Panc1 (cell line): ENCODE measurements around the gene CARF. TPM values are rescaled to one million over a fixed set of nuclear protein-coding genes. Genes with fewer than 3 reads are reported as not detected.

ENCODE experiments used
- ATAC-seq: fragments of 200-7000 bp; cut with Tn5 transposase; 2 replicates; pipeline ENCODE4 v1.9.1; 2020; ENCODE audit warnings: mild to moderate bottlenecking, moderate library complexity
- BruUV-seq: library from RNA; stranded (reverse); fragments of 400-500 nt; replicated peaks from 2 replicates; lab custom pipeline; 2021; lab: Mats Ljungman, UMichigan
- CTCF ChIA-PET: fragments of 300-600 bp; sonication (Branson Sonifier 250); formaldehyde crosslinking; loops from one replicate; lab custom pipeline; 2022; ENCODE audit warnings: antibody characterized with exemption; lab: Charles Lee
- POLR2A ChIA-PET: fragments of 300-600 bp; sonication (Branson Sonifier 250); formaldehyde crosslinking; loops from one replicate; lab custom pipeline; 2022; ENCODE audit warnings: antibody characterized with exemption; lab: Charles Lee
- DNase-seq: peaks from one replicate; pipeline ENCODE4 v3.0.0-alpha.2; 2010; ENCODE audit warnings: low read depth, low spot score
- H3K27ac ChIP-seq: 2 replicates; pipeline ENCODE4 v1.5.1; 2011; ENCODE audit warnings: mild to moderate bottlenecking, low read length, inconsistent platforms
- H3K27me3 ChIP-seq: fragments of 200-500 bp; sonication (Bioruptor generic); 2 replicates; pipeline ENCODE4 v1.6.0; 2014; ENCODE audit warnings: low read length, inconsistent platforms; ENCODE audit not compliant: control insufficient read depth, insufficient read depth
- H3K36me3 ChIP-seq: fragments of 200-500 bp; sonication (Bioruptor generic); 2 replicates; pipeline ENCODE4 v1.5.1; 2014; ENCODE audit warnings: inconsistent platforms, mild to moderate bottlenecking, low read length, moderate library complexity; ENCODE audit not compliant: control insufficient read depth, insufficient read depth
- H3K4me1 ChIP-seq: 2 replicates; pipeline ENCODE4 v1.5.1; 2011; ENCODE audit warnings: inconsistent platforms, mild to moderate bottlenecking, low read length, moderate library complexity; ENCODE audit not compliant: control insufficient read depth, insufficient read depth
- H3K4me3 ChIP-seq, 2 experiments: 2 replicates each; pipeline ENCODE4 v1.5.1; 2011 to 2012; ENCODE audit warnings: low read depth in 2 of 2, low read length in 2 of 2, mild to moderate bottlenecking in 2 of 2, inconsistent platforms in 1 of 2, moderate library complexity in 1 of 2
- H3K9me3 ChIP-seq: fragments of 200-500 bp; sonication (Bioruptor generic); 2 replicates; pipeline ENCODE4 v1.5.1; 2014; ENCODE audit warnings: low read depth, mild to moderate bottlenecking, inconsistent platforms, low read length, moderate library complexity; ENCODE audit not compliant: control insufficient read depth, insufficient read depth
- CTCF ChIP-seq: fragments of 450-650 bp; IDR thresholded peaks from 2 replicates; pipeline ENCODE4 v1.5.1; 2017; ENCODE audit warnings: mild to moderate bottlenecking
- POLR2AphosphoS5 ChIP-seq: IDR thresholded peaks from 2 replicates; pipeline ENCODE4 v1.6.1; 2012; ENCODE audit warnings: mild to moderate bottlenecking, low read depth, low read length, moderate library complexity
- SIN3A ChIP-seq: IDR thresholded peaks from 2 replicates; pipeline ENCODE4 v1.6.1; 2012; ENCODE audit warnings: low read depth, mild to moderate bottlenecking, low read length, moderate library complexity, borderline replicate concordance; ENCODE audit not compliant: insufficient read depth
- TCF7L2 ChIP-seq: IDR thresholded peaks from 2 replicates; pipeline ENCODE4 v1.6.1; 2011; ENCODE audit warnings: mild to moderate bottlenecking, low read depth, low read length, inconsistent platforms
- in situ Hi-C: cut with HindIII; loops from 2 replicates; pipeline ENCODE4 v1.10.0; 2016; ENCODE audit warnings: low sequenced_read_pairs, low pct_unique_long_range_greater_than_20kb
- intact Hi-C: fragments of 100-400 bp; cut with micrococcal nuclease; formaldehyde crosslinking; loops from one replicate; pipeline ENCODE4 v1.10.0; 2022; ENCODE audit not compliant: unreplicated experiment
- total RNA-seq: library from RNA; stranded (reverse); gene quantifications from one replicate; pipeline ENCODE4 v1.2.1, GENCODE V29; 2021; ENCODE audit not compliant: unreplicated experiment
- TF ChIP-seq, protein P1 (sequence below), 2 experiments: IDR thresholded peaks; 2 replicates each; pipeline ENCODE4 v1.6.1; 2011 to 2012; ENCODE audit warnings: low read depth in 2 of 2, control low read depth in 1 of 2, low read length in 1 of 2, mild to moderate bottlenecking in 1 of 2, moderate library complexity in 1 of 2; ENCODE audit not compliant: insufficient read depth in 1 of 2

Gene CARF
- total RNA-seq, 1 experiment from 2014 or later, result 8.0 TPM

GRCh38 chr2:202950592-202950991 lies 38.5 kb downstream of the CARF start:
- H3K4me3 ChIP-seq, result no peak overlapping the region
- ATAC-seq (no peak), DNase-seq (no peak)
- BruUV-seq, result no TSS peak
- H3K9me3 ChIP-seq, result no peaks in the 10 kb centered on the region
- no peaks in the 10 kb centered on the region for H3K27me3 ChIP-seq
- in situ Hi-C loops (no loop called here), intact Hi-C loops (no loop called here)
- no peak overlapping the region for H3K27ac ChIP-seq
- POLR2A ChIA-PET, result no interaction called here
- TF ChIP-seq POLR2AphosphoS5, result no peak
- no peaks in the 10 kb centered on the region for H3K4me1 ChIP-seq
- CTCF ChIA-PET, result no interaction called here
- H3K36me3 ChIP-seq, result no peaks in the 10 kb centered on the region

DNA sequence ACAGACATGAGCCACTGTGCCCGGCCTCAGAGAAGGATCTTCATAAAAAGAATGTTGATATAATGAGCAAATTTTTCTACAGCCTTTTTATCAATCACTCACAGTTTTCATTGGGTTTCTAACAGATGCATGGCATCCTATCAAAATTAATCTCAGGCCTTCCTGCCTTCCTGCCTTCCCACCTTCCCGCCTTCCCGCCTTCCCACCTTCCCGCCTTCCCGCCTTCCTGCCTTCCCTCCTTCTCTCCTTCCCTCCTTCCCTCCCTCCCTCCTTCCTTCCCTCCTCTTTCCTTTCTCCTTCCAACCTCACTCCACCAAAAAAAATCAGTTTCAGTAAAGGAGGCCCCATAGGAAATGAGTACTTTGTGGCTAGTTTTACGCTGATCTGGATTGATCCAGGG lies 48.4 kb downstream of the CARF start:
- no peak for TF ChIP-seq SIN3A
- TF ChIP-seq POLR2AphosphoS5, result no peak
- TF ChIP-seq CTCF, result no peak
- TF ChIP-seq, protein P1, sequence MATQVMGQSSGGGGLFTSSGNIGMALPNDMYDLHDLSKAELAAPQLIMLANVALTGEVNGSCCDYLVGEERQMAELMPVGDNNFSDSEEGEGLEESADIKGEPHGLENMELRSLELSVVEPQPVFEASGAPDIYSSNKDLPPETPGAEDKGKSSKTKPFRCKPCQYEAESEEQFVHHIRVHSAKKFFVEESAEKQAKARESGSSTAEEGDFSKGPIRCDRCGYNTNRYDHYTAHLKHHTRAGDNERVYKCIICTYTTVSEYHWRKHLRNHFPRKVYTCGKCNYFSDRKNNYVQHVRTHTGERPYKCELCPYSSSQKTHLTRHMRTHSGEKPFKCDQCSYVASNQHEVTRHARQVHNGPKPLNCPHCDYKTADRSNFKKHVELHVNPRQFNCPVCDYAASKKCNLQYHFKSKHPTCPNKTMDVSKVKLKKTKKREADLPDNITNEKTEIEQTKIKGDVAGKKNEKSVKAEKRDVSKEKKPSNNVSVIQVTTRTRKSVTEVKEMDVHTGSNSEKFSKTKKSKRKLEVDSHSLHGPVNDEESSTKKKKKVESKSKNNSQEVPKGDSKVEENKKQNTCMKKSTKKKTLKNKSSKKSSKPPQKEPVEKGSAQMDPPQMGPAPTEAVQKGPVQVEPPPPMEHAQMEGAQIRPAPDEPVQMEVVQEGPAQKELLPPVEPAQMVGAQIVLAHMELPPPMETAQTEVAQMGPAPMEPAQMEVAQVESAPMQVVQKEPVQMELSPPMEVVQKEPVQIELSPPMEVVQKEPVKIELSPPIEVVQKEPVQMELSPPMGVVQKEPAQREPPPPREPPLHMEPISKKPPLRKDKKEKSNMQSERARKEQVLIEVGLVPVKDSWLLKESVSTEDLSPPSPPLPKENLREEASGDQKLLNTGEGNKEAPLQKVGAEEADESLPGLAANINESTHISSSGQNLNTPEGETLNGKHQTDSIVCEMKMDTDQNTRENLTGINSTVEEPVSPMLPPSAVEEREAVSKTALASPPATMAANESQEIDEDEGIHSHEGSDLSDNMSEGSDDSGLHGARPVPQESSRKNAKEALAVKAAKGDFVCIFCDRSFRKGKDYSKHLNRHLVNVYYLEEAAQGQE (IDR thresholded peaks at IDR 0.05; ENCODE audit: insufficient read depth in 1 of 2, low read depth in 2 of 2, low read length in 1 of 2), result no peak
- TF ChIP-seq TCF7L2, result no peak

DNA sequence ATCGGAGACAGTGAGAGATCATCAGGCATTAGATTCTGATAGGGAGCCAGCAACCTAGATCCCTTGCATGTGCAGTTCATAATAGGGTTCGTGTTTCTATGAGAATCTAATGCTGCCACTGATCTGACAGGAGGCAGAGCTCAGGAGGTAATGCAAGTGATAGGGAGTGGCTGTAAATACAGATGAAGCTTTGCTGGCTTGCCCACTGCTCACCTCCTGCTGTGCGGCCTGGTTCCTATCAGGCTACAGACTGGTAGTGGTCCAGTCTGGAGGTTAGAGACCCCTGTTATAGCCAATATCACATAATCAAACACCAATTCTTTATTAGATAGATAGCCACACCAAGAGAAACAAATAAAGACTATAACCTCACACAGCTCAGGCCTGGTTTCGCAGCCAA lies 51.6 kb downstream of the CARF start:
- DNase-seq (no peak), ATAC-seq (no peak)
- Histone ChIP-seq H3K4me3 (no peak overlapping the region), H3K36me3 (no peaks in the 10 kb centered on the region), H3K27me3 (no peaks in the 10 kb centered on the region), H3K9me3 (no peaks in the 10 kb centered on the region), H3K27ac (no peak overlapping the region), H3K4me1 (no peaks in the 10 kb centered on the region)
- TF ChIP-seq, protein P1 (IDR thresholded peaks at IDR 0.05; ENCODE audit: insufficient read depth in 1 of 2, low read depth in 2 of 2, low read length in 1 of 2), result no peak
- TF ChIP-seq CTCF (no peak), SIN3A (no peak), POLR2AphosphoS5 (no peak)
- in situ Hi-C loops, result no loop called here
- ChIA-PET POLR2A (interaction anchor here (0.7 kb wide), 1 partner anchor 43 kb away, joined by 4 read pairs; no protein-coding TSS in a partner anchor), CTCF (no interaction called here)
- intact Hi-C loops, result no loop called here
- BruUV-seq, result no TSS peak

More for the DNA sequence above, 48.4 kb downstream of the CARF start:
- in situ Hi-C loops, result no loop called here
- ChIA-PET CTCF (no interaction called here), POLR2A (no interaction called here)
- DNase-seq (no peak), ATAC-seq (no peak)
- intact Hi-C loops, result no loop called here
- H3K4me1 ChIP-seq, result no peaks in the 10 kb centered on the region
- no peaks in the 10 kb centered on the region for H3K27me3 ChIP-seq
- no TSS peak for BruUV-seq
- no peak overlapping the region for H3K4me3 ChIP-seq
- no peak overlapping the region for H3K27ac ChIP-seq
- H3K36me3 ChIP-seq, result no peaks in the 10 kb centered on the region
- H3K9me3 ChIP-seq, result no peaks in the 10 kb centered on the region
